HL-60 (cell line): ENCODE data around the gene KRTCAP3.

ENCODE experiments used
- DNase-seq, 2 experiments: peaks; one replicate each; pipeline ENCODE4 v3.0.0-alpha.2; 2010 to 2020; ENCODE audit warnings: low read depth in 1 of 2, low spot score in 1 of 2
- H3K27ac ChIP-seq: fragments of 250-450 bp; sonication (Bioruptor Pico); replicated peaks from 2 replicates; pipeline ENCODE4 v1.5.1; 2020; ENCODE audit warnings: mild to moderate bottlenecking, moderate library complexity
- H3K27me3 ChIP-seq: fragments of 250-450 bp; sonication (Bioruptor Pico); 2 replicates; pipeline ENCODE4 v1.5.1; 2021; ENCODE audit warnings: mild to moderate bottlenecking, moderate library complexity; ENCODE audit not compliant: insufficient read depth, poor library complexity, severe bottlenecking
- H3K4me3 ChIP-seq: replicated peaks from 2 replicates; pipeline ENCODE4 v1.5.1; 2011; ENCODE audit warnings: mild to moderate bottlenecking, control low read depth, low read length; ENCODE audit not compliant: insufficient read depth
- GABPA ChIP-seq: IDR thresholded peaks from 2 replicates; pipeline ENCODE4 v1.6.1; 2012; ENCODE audit warnings: low read depth
- POLR2AphosphoS5 ChIP-seq: IDR thresholded peaks from 2 replicates; pipeline ENCODE4 v1.6.1; 2012; ENCODE audit warnings: low read depth
- SPI1 ChIP-seq: IDR thresholded peaks from 2 replicates; pipeline ENCODE4 v1.6.1; 2012; ENCODE audit warnings: low read depth, mild to moderate bottlenecking, borderline replicate concordance
- TF ChIP-seq, protein P1 (sequence below): IDR thresholded peaks from 2 replicates; pipeline ENCODE4 v1.6.1; 2012; ENCODE audit warnings: low read depth; ENCODE audit not compliant: insufficient replicate concordance
- TF ChIP-seq, protein P2 (sequence below): IDR thresholded peaks from one replicate; pipeline ENCODE4 v1.5.1; 2011; ENCODE audit warnings: low read length, control low read depth, inconsistent platforms; ENCODE audit not compliant: insufficient read depth

KRTCAP3 gene

DNA sequence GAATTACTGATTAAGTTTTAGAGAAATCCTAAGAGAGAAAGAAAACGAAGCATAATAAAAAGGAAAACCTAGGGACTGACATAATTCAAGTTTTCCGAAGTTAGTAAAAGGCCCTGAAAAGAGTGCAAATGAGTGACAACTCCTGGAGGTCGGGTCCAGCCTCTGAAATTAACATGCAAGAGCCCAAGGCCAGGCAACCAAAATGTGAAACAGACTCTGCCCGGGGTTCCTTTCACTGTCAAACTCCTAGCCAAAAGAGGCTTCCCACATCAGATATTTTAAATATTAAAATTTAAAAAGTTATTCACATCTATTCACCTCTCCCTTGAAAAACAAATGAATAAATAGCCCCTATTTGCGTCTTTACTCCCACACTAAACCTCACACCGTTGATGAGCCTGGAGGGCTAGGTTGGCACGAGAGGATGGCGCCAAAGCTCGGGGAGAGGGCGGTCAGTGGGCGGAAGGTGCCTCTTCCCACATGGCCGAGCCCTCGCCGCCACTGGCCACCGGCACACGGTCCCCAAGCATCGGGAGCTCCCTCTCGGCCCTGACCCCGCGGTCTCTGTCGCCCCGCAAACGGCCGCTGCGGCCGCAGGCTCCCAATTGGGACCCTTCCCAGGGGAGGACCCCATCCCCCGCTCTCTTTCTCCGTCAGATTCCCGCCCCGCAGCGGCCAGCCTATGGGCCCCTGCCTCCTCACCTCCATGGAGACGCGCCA is 33.4 kb upstream of the KRTCAP3 start:
- Histone ChIP-seq H3K4me3 (peak overlapping the region; percentile 95), H3K27me3 (no peaks in the 10 kb centered on the region), H3K27ac (peak overlapping the region; percentile 88)
- TF ChIP-seq, protein P1, sequence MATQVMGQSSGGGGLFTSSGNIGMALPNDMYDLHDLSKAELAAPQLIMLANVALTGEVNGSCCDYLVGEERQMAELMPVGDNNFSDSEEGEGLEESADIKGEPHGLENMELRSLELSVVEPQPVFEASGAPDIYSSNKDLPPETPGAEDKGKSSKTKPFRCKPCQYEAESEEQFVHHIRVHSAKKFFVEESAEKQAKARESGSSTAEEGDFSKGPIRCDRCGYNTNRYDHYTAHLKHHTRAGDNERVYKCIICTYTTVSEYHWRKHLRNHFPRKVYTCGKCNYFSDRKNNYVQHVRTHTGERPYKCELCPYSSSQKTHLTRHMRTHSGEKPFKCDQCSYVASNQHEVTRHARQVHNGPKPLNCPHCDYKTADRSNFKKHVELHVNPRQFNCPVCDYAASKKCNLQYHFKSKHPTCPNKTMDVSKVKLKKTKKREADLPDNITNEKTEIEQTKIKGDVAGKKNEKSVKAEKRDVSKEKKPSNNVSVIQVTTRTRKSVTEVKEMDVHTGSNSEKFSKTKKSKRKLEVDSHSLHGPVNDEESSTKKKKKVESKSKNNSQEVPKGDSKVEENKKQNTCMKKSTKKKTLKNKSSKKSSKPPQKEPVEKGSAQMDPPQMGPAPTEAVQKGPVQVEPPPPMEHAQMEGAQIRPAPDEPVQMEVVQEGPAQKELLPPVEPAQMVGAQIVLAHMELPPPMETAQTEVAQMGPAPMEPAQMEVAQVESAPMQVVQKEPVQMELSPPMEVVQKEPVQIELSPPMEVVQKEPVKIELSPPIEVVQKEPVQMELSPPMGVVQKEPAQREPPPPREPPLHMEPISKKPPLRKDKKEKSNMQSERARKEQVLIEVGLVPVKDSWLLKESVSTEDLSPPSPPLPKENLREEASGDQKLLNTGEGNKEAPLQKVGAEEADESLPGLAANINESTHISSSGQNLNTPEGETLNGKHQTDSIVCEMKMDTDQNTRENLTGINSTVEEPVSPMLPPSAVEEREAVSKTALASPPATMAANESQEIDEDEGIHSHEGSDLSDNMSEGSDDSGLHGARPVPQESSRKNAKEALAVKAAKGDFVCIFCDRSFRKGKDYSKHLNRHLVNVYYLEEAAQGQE: no peak
- TF ChIP-seq GABPA: no peak
- TF ChIP-seq SPI1: no peak
- no peak for TF ChIP-seq POLR2AphosphoS5
- TF ChIP-seq, protein P2, sequence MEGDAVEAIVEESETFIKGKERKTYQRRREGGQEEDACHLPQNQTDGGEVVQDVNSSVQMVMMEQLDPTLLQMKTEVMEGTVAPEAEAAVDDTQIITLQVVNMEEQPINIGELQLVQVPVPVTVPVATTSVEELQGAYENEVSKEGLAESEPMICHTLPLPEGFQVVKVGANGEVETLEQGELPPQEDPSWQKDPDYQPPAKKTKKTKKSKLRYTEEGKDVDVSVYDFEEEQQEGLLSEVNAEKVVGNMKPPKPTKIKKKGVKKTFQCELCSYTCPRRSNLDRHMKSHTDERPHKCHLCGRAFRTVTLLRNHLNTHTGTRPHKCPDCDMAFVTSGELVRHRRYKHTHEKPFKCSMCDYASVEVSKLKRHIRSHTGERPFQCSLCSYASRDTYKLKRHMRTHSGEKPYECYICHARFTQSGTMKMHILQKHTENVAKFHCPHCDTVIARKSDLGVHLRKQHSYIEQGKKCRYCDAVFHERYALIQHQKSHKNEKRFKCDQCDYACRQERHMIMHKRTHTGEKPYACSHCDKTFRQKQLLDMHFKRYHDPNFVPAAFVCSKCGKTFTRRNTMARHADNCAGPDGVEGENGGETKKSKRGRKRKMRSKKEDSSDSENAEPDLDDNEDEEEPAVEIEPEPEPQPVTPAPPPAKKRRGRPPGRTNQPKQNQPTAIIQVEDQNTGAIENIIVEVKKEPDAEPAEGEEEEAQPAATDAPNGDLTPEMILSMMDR: no peak
- peak in 1 of 2 experiments; percentile 43 for DNase-seq

DNA sequence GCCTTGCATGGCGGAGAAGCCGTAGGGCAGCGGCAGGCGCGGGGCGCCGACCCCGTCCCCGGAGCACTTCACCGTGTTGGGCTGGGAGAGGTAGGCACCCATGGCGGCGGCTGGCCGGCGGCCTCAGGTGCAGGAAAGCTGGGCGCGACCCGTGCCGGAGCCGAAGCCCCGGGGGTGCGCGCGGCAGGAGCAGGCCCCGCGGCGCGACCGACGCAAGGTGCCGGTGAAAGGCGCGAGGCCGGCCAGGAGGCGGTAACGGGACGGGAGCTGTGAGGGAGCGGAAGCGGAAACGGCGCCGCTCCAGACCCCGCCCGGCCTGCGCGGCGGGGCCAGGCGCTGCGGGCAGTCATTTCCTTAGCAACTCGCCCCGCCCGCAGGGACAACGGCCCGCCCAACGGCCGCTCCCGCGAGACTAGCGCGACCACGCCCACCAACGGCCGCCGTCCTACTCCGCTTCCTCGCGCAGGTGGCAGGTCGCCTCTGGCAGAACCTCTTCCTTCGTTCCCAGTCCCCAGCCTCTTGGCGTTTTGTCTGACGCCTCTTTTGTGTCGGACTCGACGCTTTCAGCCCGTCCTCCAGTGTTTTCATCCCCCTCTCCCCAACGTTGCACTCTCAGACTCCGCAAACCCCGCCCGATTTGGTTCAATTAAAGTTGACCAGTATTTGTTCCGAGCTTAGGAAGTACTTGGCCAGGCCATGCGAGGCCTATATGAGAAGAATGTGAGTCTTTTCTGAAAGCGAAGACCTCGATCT is 32.7 kb upstream of the KRTCAP3 start, which contains the start of gene PPM1G:
TSS of gene PPM1G (minus strand) at position 271 of the 753 bp plus-strand sequence. CDS start at position 102, 169 bp downstream.
- TF ChIP-seq, protein P2: no peak
- TF ChIP-seq SPI1: peak; percentile 54; the same call in 1 of the 2 replicates
- peak; percentile 97 for TF ChIP-seq POLR2AphosphoS5
- TF ChIP-seq, protein P1: peak; percentile 72
- peak; percentile 86 for TF ChIP-seq GABPA
- Histone ChIP-seq H3K27me3 (no peaks in the 10 kb centered on the region), H3K27ac (peak within 1 kb of the TSS; percentile 90), H3K4me3 (peak within 1 kb of the TSS; percentile 95)
- peak; percentile 93 to 95 for DNase-seq

DNA sequence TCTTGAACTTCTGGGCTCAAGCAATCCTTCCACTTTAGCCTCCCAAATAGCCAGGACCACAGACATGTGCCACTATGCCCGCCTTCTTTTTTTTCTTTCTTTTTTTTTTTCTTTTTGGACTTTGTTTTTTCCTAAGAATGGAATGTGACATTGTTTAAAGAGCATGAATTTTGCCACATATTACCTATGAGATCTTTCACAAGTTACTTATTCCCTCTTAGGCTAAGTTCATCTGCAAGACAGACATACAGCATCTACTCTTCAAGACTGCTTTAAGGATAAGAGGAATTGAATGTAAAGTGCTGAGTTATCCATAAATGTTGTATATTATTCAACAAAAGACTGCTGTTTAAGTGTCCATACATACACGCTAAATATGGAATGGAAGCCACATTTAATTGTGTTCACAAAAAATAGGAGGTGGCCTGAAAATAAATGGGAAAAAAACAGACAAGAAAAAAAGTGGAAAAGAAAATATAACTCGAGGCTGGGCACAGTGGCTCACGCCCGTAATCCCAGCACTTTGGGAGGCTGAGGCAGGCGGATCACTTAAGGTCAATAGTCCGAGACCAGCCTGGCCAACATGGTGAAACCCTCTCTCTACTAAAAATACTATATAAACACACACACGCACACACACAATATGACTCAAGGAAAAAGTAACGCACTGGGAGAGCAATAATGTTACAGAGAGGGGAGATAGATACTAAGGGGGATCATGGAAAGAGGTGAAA is 29.6 kb upstream of the KRTCAP3 start:
- no peak overlapping the region for H3K27ac ChIP-seq
- no peaks in the 10 kb centered on the region for H3K27me3 ChIP-seq
- TF ChIP-seq GABPA (no peak), SPI1 (no peak), POLR2AphosphoS5 (no peak)
- TF ChIP-seq, protein P2: no peak
- TF ChIP-seq, protein P1: no peak
- DNase-seq: no peak
- no peak overlapping the region for H3K4me3 ChIP-seq
